K562 (cell line): ENCODE measurements around the gene MRPS10. TPM values are rescaled to one million over a fixed set of nuclear protein-coding genes. Genes with fewer than 3 reads are reported as not detected.
A peak's percentile ranks its signal among the peaks of the same experiment; 100 is the strongest.

Experiments
- ARID1B ChIP-seq: fragments of 450-650 bp; IDR thresholded peaks from 2 replicates; pipeline ENCODE4 v1.6.1; 2016; ENCODE audit warnings: antibody characterized with exemption, mild to moderate bottlenecking, inconsistent platforms
- CUX1 ChIP-seq: fragments of 200-800 bp; sonication (Bioruptor generic); IDR thresholded peaks from 2 replicates; pipeline ENCODE4 v1.6.1; 2016; ENCODE audit warnings: missing genetic modification characterization, missing compliant biosample characterization
- ETS1 ChIP-seq: conservative IDR thresholded peaks from 2 replicates; pipeline ENCODE4 v1.6.1; 2011; ENCODE audit warnings: low read depth, mild to moderate bottlenecking, low read length; ENCODE audit not compliant: control insufficient read depth
- GTF3C2 ChIP-seq: IDR thresholded peaks from 3 replicates; pipeline ENCODE4 v1.6.1; 2011; ENCODE audit warnings: borderline replicate concordance, mild to moderate bottlenecking, moderate library complexity; ENCODE audit not compliant: insufficient read length; ENCODE audit errors: extremely low read depth
- NR2C1 ChIP-seq, 2 experiments: fragments of 450-650 bp; IDR thresholded peaks; 2 replicates each; pipeline ENCODE4 v1.6.1; 2017; ENCODE audit warnings: mild to moderate bottlenecking in 2 of 2, antibody characterized with exemption in 1 of 2, inconsistent platforms in 1 of 2, missing compliant biosample characterization in 1 of 2, missing genetic modification characterization in 1 of 2
- POLR2H ChIP-seq: IDR thresholded peaks from 2 replicates; pipeline ENCODE4 v1.6.1; 2016; ENCODE audit warnings: missing genetic modification characterization, low read depth, mild to moderate bottlenecking, control low read depth, missing compliant biosample characterization, moderate library complexity
- SAP30 ChIP-seq: fragments of 200-600 bp; sonication (generic); IDR thresholded peaks from 2 replicates; pipeline ENCODE4 v1.6.1; 2012; ENCODE audit warnings: borderline replicate concordance, low read depth, mild to moderate bottlenecking, moderate library complexity, low read length, control low read depth, inconsistent platforms; ENCODE audit not compliant: insufficient read depth, poor library complexity, severe bottlenecking
- TCF7 ChIP-seq: sonication (generic); IDR thresholded peaks from 2 replicates; pipeline ENCODE4 v1.6.1; 2016; ENCODE audit warnings: antibody characterized with exemption, borderline replicate concordance
- XRCC4 ChIP-seq: IDR thresholded peaks from one replicate; pipeline ENCODE4 v1.6.1; 2011; ENCODE audit not compliant: insufficient read depth, insufficient read length; ENCODE audit errors: extremely low read depth
- ZKSCAN3 ChIP-seq: fragments of 250-450 bp; sonication (Bioruptor Pico); IDR thresholded peaks from 2 replicates; pipeline ENCODE4 v1.4.0; 2020
- ZNF277 ChIP-seq: fragments of 250-450 bp; sonication (Bioruptor Pico); IDR thresholded peaks from 2 replicates; pipeline ENCODE4 v1.8.0; 2022; ENCODE audit warnings: inconsistent platforms, mild to moderate bottlenecking, moderate library complexity, borderline replicate concordance
- ZNF436 ChIP-seq: fragments of 250-450, 450-650 bp; sonication (Bioruptor Pico); formaldehyde crosslinking; IDR thresholded peaks from 2 replicates; pipeline ENCODE4 v1.7.0; 2020; ENCODE audit warnings: mild to moderate bottlenecking
- polyA plus RNA-seq, 8 experiments: library from polyadenylated mRNA; depleted of rRNA in 4 of 8; stranded (reverse) in 5 of 8; unstranded in 3 of 8; fragments of >200 nt; fragmentation: Nextera tagmentation in 2 of 8; fragmentation: Illumina TruSeq in 1 of 8; extraction: Ambion mirVana in 2 of 8; extraction: Trizol in 1 of 8; gene quantifications; 2 replicates each; pipeline versions ENCODE4 v1.2.1 to v1.2.3, GENCODE V29; 2011 to 2014; ENCODE audit warnings: inconsistent platforms in 1 of 8, missing spikeins in 1 of 8
- total RNA-seq, 7 experiments: library from RNA; depleted of rRNA in 6 of 7; stranded (reverse); fragments of >200 nt in 6 of 7; fragmentation: Illumina TruSeq in 2 of 7; extraction: Trizol in 2 of 7; gene quantifications; 2 replicates each; pipeline versions ENCODE4 v1.2.1 to v1.2.3, GENCODE V29; 2011 to 2021; ENCODE audit warnings: low replicate concordance in 1 of 7

The MRPS10 gene
- total and polyA plus RNA-seq, 9 of the 15 experiments (the other 6 are each of a cell fraction or from before 2014, with no cell fraction given): 48.6 to 166 (median 93.7) TPM

GRCh38 chr6:42182101-42182500 lies 35.6 kb downstream of the MRPS10 start (continued):
- TF ChIP-seq ETS1 (no peak), XRCC4 (no peak), GTF3C2 (no peak), ARID1B (0 out of 2 replicates have a peak, but pooled peaks have one; percentile 9), ZKSCAN3 (CRISPR knock-in tag) (no peak), POLR2H (tag) (no peak), NR2C1 (IDR thresholded peaks at IDR 0.05) (no peak), NR2C1 (tag; IDR thresholded peaks at IDR 0.05) (peak; percentile 39; the same call in 1 of the 2 replicates), CUX1 (no peak), TCF7 (no peak), ZNF436 (CRISPR knock-in tag) (no peak), ZNF277 (CRISPR knock-in tag) (no peak), SAP30 (no peak)
